ENCODE results near the gene CLTA. TPM values are rescaled to one million over a fixed set of nuclear protein-coding genes. Genes with fewer than 3 reads are reported as not detected.
A peak's percentile ranks its signal among the peaks of the same experiment; 100 is the strongest.

CLTA gene
- total RNA-seq, 2 experiments from 2014 or later: 32.0 to 32.8 TPM

- ChIA-PET CTCF (interaction anchor here (0.8 to 1.3 kb wide), 3 partner anchors 12 to 52 kb away, joined by 3 to 4 read pairs (median 4); partner anchors contain the start of gene GLIPR2), POLR2A (interaction anchor here (1.5 kb wide), 1 partner anchor 18 kb away, joined by 3 read pairs; the partner anchor contains the start of gene GLIPR2)
- Histone ChIP-seq H3K36me3 (ENCODE audit: insufficient read depth, low read length) (peaks cover 30% of the 10 kb centered on the region), H3K27ac (ENCODE audit: low read depth in 1 of 2, low read length in 2 of 2) (no peak overlapping the region), H3K9me3 (ENCODE audit: control insufficient read depth in 1 of 2, insufficient read depth in 1 of 2, low read length in 2 of 2) (no peaks in the 10 kb centered on the region), H3K4me1 (ENCODE audit: insufficient read depth, low read length) (peaks cover 53% of the 10 kb centered on the region), H3K27me3 (ENCODE audit: control insufficient read depth in 1 of 2, insufficient read depth in 2 of 2, low read length in 2 of 2) (no peaks in the 10 kb centered on the region), H3K4me3 (ENCODE audit: low read length) (no peak overlapping the region)
- H3K9me3 Mint-ChIP-seq: no peaks in the 10 kb centered on the region
- H3K27ac Mint-ChIP-seq: peak overlapping the region; percentile 84
- H3K4me3 Mint-ChIP-seq: peak overlapping the region; percentile 14
- TF ChIP-seq CTCF (IDR thresholded peaks at IDR 0.05): no peak
- H3K36me3 Mint-ChIP-seq (ENCODE audit: low read depth): peaks cover 50% of the 10 kb centered on the region
- intact Hi-C loops (cut with DNase I, micrococcal nuclease): loop anchor here in 1 of 2 experiments (5.0 kb wide), 1 partner anchor 1777 kb away; the partner anchor contains the start of gene MYORG
- H3K27me3 Mint-ChIP-seq: no peaks in the 10 kb centered on the region
- ATAC-seq (ENCODE audit: poor library complexity) (no peak), DNase-seq (peak in 2 of 14 experiments; percentile 40 to 66)
- peaks cover 47% of the 10 kb centered on the region for H3K4me1 Mint-ChIP-seq (ENCODE audit: low read depth)
These were observed 36.3 kb upstream of the CLTA start for GRCh38 chr9:36154331-36154952.

GRCh38 chr9:36156116-36156515 is 34.6 kb upstream of the CLTA start:
- CTCF ChIA-PET: interaction anchor here (0.7 kb wide), 1 partner anchor 13 kb away, joined by 4 read pairs; the partner anchor contains the start of gene CCIN
- H3K4me1 ChIP-seq (ENCODE audit: insufficient read depth, low read length): peaks cover 37% of the 10 kb centered on the region
- peaks cover 27% of the 10 kb centered on the region for H3K36me3 ChIP-seq (ENCODE audit: insufficient read depth, low read length)
- DNase-seq (no peak), ATAC-seq (ENCODE audit: poor library complexity) (no peak)
- Mint-ChIP-seq H3K27me3 (no peaks in the 10 kb centered on the region), H3K36me3 (ENCODE audit: low read depth) (peaks cover 48% of the 10 kb centered on the region), H3K27ac (no peak overlapping the region), H3K4me3 (no peak overlapping the region), H3K4me1 (ENCODE audit: low read depth) (peaks cover 35% of the 10 kb centered on the region), H3K9me3 (no peaks in the 10 kb centered on the region)
- no peaks in the 10 kb centered on the region for H3K9me3 ChIP-seq (ENCODE audit: control insufficient read depth in 1 of 2, insufficient read depth in 1 of 2, low read length in 2 of 2)
- H3K27me3 ChIP-seq (ENCODE audit: control insufficient read depth in 1 of 2, insufficient read depth in 2 of 2, low read length in 2 of 2): no peaks in the 10 kb centered on the region
- intact Hi-C loops (cut with DNase I, micrococcal nuclease): no loop called here
- H3K4me3 ChIP-seq (ENCODE audit: low read length): no peak overlapping the region
- no peak for TF ChIP-seq CTCF (IDR thresholded peaks at IDR 0.05)
- no peak overlapping the region for H3K27ac ChIP-seq (ENCODE audit: low read depth in 1 of 2, low read length in 2 of 2)
- POLR2A ChIA-PET: no interaction called here

- Histone ChIP-seq H3K4me3 (ENCODE audit: low read length) (no peak overlapping the region), H3K36me3 (ENCODE audit: insufficient read depth, low read length) (peaks cover 42% of the 10 kb centered on the region), H3K9me3 (ENCODE audit: control insufficient read depth in 1 of 2, insufficient read depth in 1 of 2, low read length in 2 of 2) (no peaks in the 10 kb centered on the region), H3K27ac (ENCODE audit: low read depth in 1 of 2, low read length in 2 of 2) (no peak overlapping the region), H3K27me3 (ENCODE audit: control insufficient read depth in 1 of 2, insufficient read depth in 2 of 2, low read length in 2 of 2) (no peaks in the 10 kb centered on the region), H3K4me1 (ENCODE audit: insufficient read depth, low read length) (peaks cover 17% of the 10 kb centered on the region)
- intact Hi-C loops (cut with DNase I, micrococcal nuclease): no loop called here
- DNase-seq: no peak
- H3K4me1 Mint-ChIP-seq (ENCODE audit: low read depth): peaks cover 22% of the 10 kb centered on the region
- peaks cover 48% of the 10 kb centered on the region for H3K36me3 Mint-ChIP-seq (ENCODE audit: low read depth)
- POLR2A ChIA-PET: no interaction called here
- no peak overlapping the region for H3K4me3 Mint-ChIP-seq
- H3K27ac Mint-ChIP-seq: no peak overlapping the region
- CTCF ChIA-PET: interaction anchor here (1.3 kb wide), 1 partner anchor 18 kb away, joined by 3 read pairs; no protein-coding TSS in a partner anchor
- TF ChIP-seq CTCF (IDR thresholded peaks at IDR 0.05): no peak
- no peaks in the 10 kb centered on the region for H3K9me3 Mint-ChIP-seq
- no peaks in the 10 kb centered on the region for H3K27me3 Mint-ChIP-seq
- no peak for ATAC-seq (ENCODE audit: poor library complexity)
These were observed 32.6 kb upstream of the CLTA start for GRCh38 chr9:36158122-36158521.

Data from CD4-positive, alpha-beta T cell (primary cell).